H9 (cell line): ENCODE results near the gene CRK. TPM values are rescaled to one million over a fixed set of nuclear protein-coding genes. Genes with fewer than 3 reads are reported as not detected.
A peak's percentile ranks its signal among the peaks of the same experiment; 100 is the strongest.

ENCODE experiments used
- DNase-seq: peaks from one replicate; pipeline ENCODE4 v3.0.0-alpha.2; 2017
- H2AFZ ChIP-seq: one replicate; pipeline ENCODE4 v1.6.1; 2013; ENCODE audit warnings: mild to moderate bottlenecking, low read length, control low read depth, moderate library complexity
- H2AK5ac ChIP-seq: 2 replicates; pipeline ENCODE4 v1.6.1; 2013; ENCODE audit warnings: low read length, control low read depth, mixed read lengths; ENCODE audit not compliant: insufficient read length
- H2BK120ac ChIP-seq: one replicate; pipeline ENCODE4 v1.6.1; 2013; ENCODE audit warnings: low read depth, mild to moderate bottlenecking, low read length, control low read depth, inconsistent platforms; ENCODE audit not compliant: poor library complexity, severe bottlenecking
- H2BK12ac ChIP-seq: 2 replicates; pipeline ENCODE4 v1.6.1; 2013; ENCODE audit warnings: low read length, control low read depth, mixed read lengths, low read depth; ENCODE audit not compliant: insufficient read length
- H2BK15ac ChIP-seq: 2 replicates; pipeline ENCODE4 v1.6.1; 2013; ENCODE audit warnings: low read depth, low read length, control low read depth
- H2BK20ac ChIP-seq: one replicate; pipeline ENCODE4 v1.6.1; 2013; ENCODE audit warnings: low read depth, mild to moderate bottlenecking, low read length, control low read depth, inconsistent platforms; ENCODE audit not compliant: poor library complexity, severe bottlenecking
- H2BK5ac ChIP-seq: 2 replicates; pipeline ENCODE4 v1.6.1; 2013; ENCODE audit warnings: low read length, control low read depth, mixed read lengths; ENCODE audit not compliant: insufficient read length
- H3K14ac ChIP-seq: 2 replicates; pipeline ENCODE4 v1.6.1; 2013; ENCODE audit warnings: low read length, control low read depth; ENCODE audit not compliant: insufficient read depth
- H3K18ac ChIP-seq: 2 replicates; pipeline ENCODE4 v1.6.1; 2013; ENCODE audit warnings: low read depth, mild to moderate bottlenecking, mixed read lengths, low read length, control low read depth; ENCODE audit not compliant: insufficient read length
- H3K23ac ChIP-seq: 2 replicates; pipeline ENCODE4 v1.6.1; 2013; ENCODE audit warnings: low read length, control low read depth, mixed read lengths, low read depth; ENCODE audit not compliant: insufficient read length
- H3K23me2 ChIP-seq: 2 replicates; pipeline ENCODE4 v1.6.1; 2013; ENCODE audit warnings: low read depth, mild to moderate bottlenecking, mixed read lengths, low read length, control low read depth; ENCODE audit not compliant: insufficient read length, poor library complexity, severe bottlenecking
- H3K27ac ChIP-seq: 2 replicates; pipeline ENCODE4 v1.5.1; 2013; ENCODE audit warnings: low read length, control low read depth, mixed read lengths, low read depth; ENCODE audit not compliant: insufficient read length
- H3K27me3 ChIP-seq: 2 replicates; pipeline ENCODE4 v1.6.1; 2013; ENCODE audit warnings: low read length, control low read depth, inconsistent platforms; ENCODE audit not compliant: insufficient read depth
- H3K4ac ChIP-seq: 2 replicates; pipeline ENCODE4 v1.6.1; 2013; ENCODE audit warnings: low read depth, mild to moderate bottlenecking, control low read depth, inconsistent platforms, low read length, moderate library complexity
- H3K4me1 ChIP-seq: 2 replicates; pipeline ENCODE4 v1.6.1; 2013; ENCODE audit warnings: low read length, control low read depth, inconsistent platforms; ENCODE audit not compliant: insufficient read depth
- H3K4me2 ChIP-seq: 2 replicates; pipeline ENCODE4 v1.6.1; 2013; ENCODE audit warnings: low read length, control low read depth, mixed read lengths; ENCODE audit not compliant: insufficient read length, insufficient read depth
- H3K56ac ChIP-seq: 2 replicates; pipeline ENCODE4 v1.6.1; 2013; ENCODE audit warnings: low read depth, mild to moderate bottlenecking, mixed read lengths, low read length, control low read depth; ENCODE audit not compliant: insufficient read length
- H3K79me1 ChIP-seq: 2 replicates; pipeline ENCODE4 v1.6.1; 2013; ENCODE audit warnings: low read depth, mild to moderate bottlenecking, moderate library complexity, low read length, control low read depth, inconsistent platforms; ENCODE audit not compliant: insufficient read depth, poor library complexity, severe bottlenecking
- H3K79me2 ChIP-seq: 2 replicates; pipeline ENCODE4 v1.6.1; 2013; ENCODE audit warnings: low read length, control low read depth, inconsistent platforms; ENCODE audit not compliant: insufficient read depth
- H3K9ac ChIP-seq: 2 replicates; pipeline ENCODE4 v1.6.1; 2013; ENCODE audit warnings: low read length, control low read depth, mixed read lengths; ENCODE audit not compliant: insufficient read length; ENCODE audit errors: extremely low read depth
- H3K9me3 ChIP-seq: one replicate; pipeline ENCODE4 v1.6.1; 2013; ENCODE audit warnings: low read depth, low read length, inconsistent platforms; ENCODE audit not compliant: control insufficient read depth
- H3T11ph ChIP-seq: one replicate; pipeline ENCODE4 v1.6.1; 2013; ENCODE audit warnings: mild to moderate bottlenecking, low read length, control low read depth, inconsistent platforms
- H4K20me1 ChIP-seq: one replicate; pipeline ENCODE4 v1.6.1; 2013; ENCODE audit not compliant: control insufficient read depth, insufficient read length, insufficient read depth
- H4K5ac ChIP-seq: 2 replicates; pipeline ENCODE4 v1.6.1; 2013; ENCODE audit warnings: low read depth, mild to moderate bottlenecking, mixed read lengths, low read length, control low read depth; ENCODE audit not compliant: insufficient read length
- H4K8ac ChIP-seq: replicated peaks from 2 replicates; pipeline ENCODE4 v1.6.1; 2013; ENCODE audit warnings: low read length, control low read depth, mixed read lengths, low read depth; ENCODE audit not compliant: insufficient read length
- H4K91ac ChIP-seq: 2 replicates; pipeline ENCODE4 v1.6.1; 2013; ENCODE audit warnings: low read depth, mild to moderate bottlenecking, moderate library complexity, mixed read lengths, low read length, control low read depth; ENCODE audit not compliant: insufficient read length
- H3K27ac Mint-ChIP-seq, 3 experiments: 2 replicates in 2 of 3; 3 replicates in 1 of 3; pipeline ENCODE4 v1.8.0; 2020 to 2021; ENCODE audit warnings: mixed read lengths in 3 of 3, mild to moderate bottlenecking in 1 of 3, moderate library complexity in 1 of 3
- H3K27me3 Mint-ChIP-seq: 2 replicates; pipeline ENCODE4 v1.8.0; 2021; ENCODE audit warnings: low read depth, mild to moderate bottlenecking, moderate library complexity, mixed read lengths
- H3K36me3 Mint-ChIP-seq, 3 experiments: 2 replicates in 2 of 3; 3 replicates in 1 of 3; pipeline ENCODE4 v1.8.0; 2020 to 2021; ENCODE audit warnings: low read depth in 3 of 3, mixed read lengths in 3 of 3; ENCODE audit not compliant: insufficient read depth in 1 of 3
- H3K4me1 Mint-ChIP-seq, 2 experiments: 2 replicates each; pipeline ENCODE4 v1.8.0; 2020; ENCODE audit warnings: mixed read lengths in 2 of 2
- H3K4me3 Mint-ChIP-seq, 2 experiments: 2 replicates in 1 of 2; 3 replicates in 1 of 2; pipeline ENCODE4 v1.8.0; 2020 to 2021; ENCODE audit warnings: mild to moderate bottlenecking in 2 of 2, mixed read lengths in 2 of 2, moderate library complexity in 1 of 2
- H3K9me3 Mint-ChIP-seq, 2 experiments: 2 replicates in 1 of 2; 3 replicates in 1 of 2; pipeline ENCODE4 v1.8.0; 2020; ENCODE audit warnings: mild to moderate bottlenecking in 2 of 2, mixed read lengths in 2 of 2, moderate library complexity in 1 of 2
- WGBS: extraction: QIAGEN DNeasy Blood & Tissue Kit; methylation state at CpG from one replicate; pipeline ENCODE4 v1.1.7; 2013; ENCODE audit warnings: missing lambda C conversion rate, low lambda C conversion rate, mixed read lengths; ENCODE audit not compliant: insufficient read length; ENCODE audit errors: extremely low coverage; 5-methylcytosine and 5-hydroxymethylcytosine counted together
- total RNA-seq: library from RNA; stranded (reverse); gene quantifications from 2 replicates; pipeline ENCODE4 v1.2.1, GENCODE V29; 2021
- TF ChIP-seq, protein P1 (sequence below): fragments of 200-600 bp; sonication (generic); conservative IDR thresholded peaks from 3 replicates; pipeline ENCODE4 v1.8.0; 2021; ENCODE audit warnings: antibody characterized with exemption, mild to moderate bottlenecking

Gene CRK
- total RNA-seq, 1 experiment from 2014 or later, result 58.9 TPM

DNA sequence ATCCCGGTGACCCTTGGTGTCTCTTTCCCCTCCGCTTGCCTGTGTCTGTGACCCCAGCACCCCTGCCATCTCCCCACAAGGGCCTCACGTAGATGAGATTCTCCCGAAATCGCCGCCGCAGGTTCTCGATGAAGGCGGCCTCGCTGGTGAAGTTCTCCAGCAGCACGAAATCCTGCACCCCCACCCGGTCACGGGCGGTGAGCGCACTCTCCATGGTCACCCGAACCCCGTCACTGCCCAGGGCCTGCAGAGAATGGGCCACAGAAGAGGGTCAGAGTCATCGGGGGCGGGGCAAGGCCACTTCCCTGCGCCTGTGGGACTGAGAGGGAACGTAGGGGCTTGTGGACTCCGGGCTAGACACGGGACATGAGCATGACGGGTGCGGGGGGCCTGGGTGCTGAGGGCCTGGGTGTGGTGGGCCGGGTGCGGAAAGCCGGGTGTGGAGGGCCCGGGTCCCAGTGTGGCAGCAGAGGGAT is 28.1 kb upstream of the CRK start:
- H2BK5ac ChIP-seq, result no peak overlapping the region
- no peaks in the 10 kb centered on the region for H3K9me3 ChIP-seq
- H2BK12ac ChIP-seq, result no peak overlapping the region
- no peak overlapping the region for H4K5ac ChIP-seq
- peak overlapping the region; percentile 76 to 77 for H3K4me3 Mint-ChIP-seq
- peaks cover 2 to 46% (median 38%) of the 10 kb centered on the region in 3 experiments; a peak in 6 of 7 replicates for H3K36me3 Mint-ChIP-seq
- H4K20me1 ChIP-seq, result no peaks in the 10 kb centered on the region
- H2AFZ ChIP-seq, result no peak overlapping the region
- no peak overlapping the region for H3K23ac ChIP-seq
- H3K27me3 Mint-ChIP-seq, result peaks cover 4% of the 10 kb centered on the region; the same call in 1 of the 2 replicates
- TF ChIP-seq, protein P1, sequence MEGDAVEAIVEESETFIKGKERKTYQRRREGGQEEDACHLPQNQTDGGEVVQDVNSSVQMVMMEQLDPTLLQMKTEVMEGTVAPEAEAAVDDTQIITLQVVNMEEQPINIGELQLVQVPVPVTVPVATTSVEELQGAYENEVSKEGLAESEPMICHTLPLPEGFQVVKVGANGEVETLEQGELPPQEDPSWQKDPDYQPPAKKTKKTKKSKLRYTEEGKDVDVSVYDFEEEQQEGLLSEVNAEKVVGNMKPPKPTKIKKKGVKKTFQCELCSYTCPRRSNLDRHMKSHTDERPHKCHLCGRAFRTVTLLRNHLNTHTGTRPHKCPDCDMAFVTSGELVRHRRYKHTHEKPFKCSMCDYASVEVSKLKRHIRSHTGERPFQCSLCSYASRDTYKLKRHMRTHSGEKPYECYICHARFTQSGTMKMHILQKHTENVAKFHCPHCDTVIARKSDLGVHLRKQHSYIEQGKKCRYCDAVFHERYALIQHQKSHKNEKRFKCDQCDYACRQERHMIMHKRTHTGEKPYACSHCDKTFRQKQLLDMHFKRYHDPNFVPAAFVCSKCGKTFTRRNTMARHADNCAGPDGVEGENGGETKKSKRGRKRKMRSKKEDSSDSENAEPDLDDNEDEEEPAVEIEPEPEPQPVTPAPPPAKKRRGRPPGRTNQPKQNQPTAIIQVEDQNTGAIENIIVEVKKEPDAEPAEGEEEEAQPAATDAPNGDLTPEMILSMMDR, result no peak
- no peak overlapping the region for H4K91ac ChIP-seq
- H3K27me3 ChIP-seq, result no peaks in the 10 kb centered on the region
- no peak overlapping the region for H3K56ac ChIP-seq
- no peak overlapping the region for H2BK20ac ChIP-seq
- H3K9ac ChIP-seq, result no peak overlapping the region
- peaks cover 14% of the 10 kb centered on the region for H3K23me2 ChIP-seq
- peak; percentile 62 for DNase-seq
- H2BK120ac ChIP-seq, result no peak overlapping the region
- no peak overlapping the region for H3T11ph ChIP-seq
- H2AK5ac ChIP-seq, result no peak overlapping the region
- peaks cover 0 to 3% of the 10 kb centered on the region in 2 experiments; a peak in 2 of 5 replicates for H3K9me3 Mint-ChIP-seq
- H3K18ac ChIP-seq, result no peak overlapping the region
- no CpG with 5 or more reads among the region's 29 CpGs for WGBS
- no peaks in the 10 kb centered on the region for H3K4me1 ChIP-seq
- peak overlapping the region in 1 of 3 experiments; percentile 74; a peak in 3 of 7 replicates for H3K27ac Mint-ChIP-seq
- H3K4me1 Mint-ChIP-seq, result peaks cover 22 to 30% of the 10 kb centered on the region in 2 experiments
- no peak overlapping the region; the same call in 1 of the 2 replicates for H3K14ac ChIP-seq
- no peak overlapping the region for H3K27ac ChIP-seq
- no peaks in the 10 kb centered on the region for H3K79me1 ChIP-seq
- H3K79me2 ChIP-seq, result no peaks in the 10 kb centered on the region
- no peak overlapping the region for H3K4me2 ChIP-seq
- no peak overlapping the region for H2BK15ac ChIP-seq
- H3K4ac ChIP-seq, result no peak overlapping the region
- H4K8ac ChIP-seq, result no peak overlapping the region
